CD4-positive, alpha-beta T cell treated with Interleukin-6 at 100 ng/mL for 8 hours (primary cell): ENCODE results near the gene PDE10A.

Experiments
- DNase-seq: peaks from one replicate; pipeline ENCODE4 v3.0.0-alpha.2; 2020; ENCODE audit warnings: mixed read lengths, low spot score

The PDE10A gene

GRCh38 chr6:165655191-165655590 lies 7.8 kb downstream of the PDE10A start:
- DNase-seq: no peak

DNA sequence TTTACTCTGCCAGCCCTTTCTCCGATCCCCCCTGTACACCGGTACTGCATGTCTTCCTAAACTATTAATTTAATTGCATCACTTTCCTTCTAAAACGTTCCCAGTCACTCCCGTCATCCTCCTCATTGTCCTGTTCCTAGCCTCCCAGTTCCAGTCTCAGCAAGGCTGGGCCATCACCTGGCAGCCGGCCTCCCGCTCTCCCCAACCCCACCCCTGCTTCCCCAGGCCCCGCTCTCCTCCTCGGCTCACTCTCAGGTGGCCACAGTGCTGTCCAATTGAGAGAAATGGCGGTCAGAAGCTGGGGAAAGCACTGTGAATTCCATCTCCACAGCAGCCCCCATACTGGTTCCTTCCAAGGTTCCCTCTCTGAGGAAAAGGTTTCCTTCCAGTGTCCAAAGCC lies 8.9 kb downstream of the PDE10A start:
- DNase-seq: no peak

DNA sequence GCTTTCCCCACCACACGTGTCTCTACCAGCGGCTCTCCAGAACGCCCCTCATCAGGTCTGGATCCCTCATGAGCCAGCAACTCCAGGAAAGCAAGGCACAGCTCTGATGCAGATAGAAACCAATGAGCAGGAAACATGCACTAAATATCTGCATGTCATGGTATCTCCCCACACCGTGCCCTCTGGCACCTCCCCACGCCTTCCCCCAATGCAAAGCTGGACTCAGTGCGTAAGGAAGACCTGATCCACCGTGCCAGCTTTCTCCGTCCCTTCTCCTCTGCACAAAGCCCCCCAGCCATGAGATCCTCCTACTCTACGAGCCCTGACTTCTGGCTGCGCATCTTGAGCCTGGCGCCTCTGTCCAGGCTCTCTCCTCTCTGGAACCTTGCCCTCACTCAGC lies 9.4 kb downstream of the PDE10A start:
- no peak for DNase-seq

GRCh38 chr6:165653196-165653595 lies 9.8 kb downstream of the PDE10A start:
- no peak for DNase-seq

GRCh38 chr6:165652766-165653165 lies 10.3 kb downstream of the PDE10A start:
- no peak for DNase-seq

DNA sequence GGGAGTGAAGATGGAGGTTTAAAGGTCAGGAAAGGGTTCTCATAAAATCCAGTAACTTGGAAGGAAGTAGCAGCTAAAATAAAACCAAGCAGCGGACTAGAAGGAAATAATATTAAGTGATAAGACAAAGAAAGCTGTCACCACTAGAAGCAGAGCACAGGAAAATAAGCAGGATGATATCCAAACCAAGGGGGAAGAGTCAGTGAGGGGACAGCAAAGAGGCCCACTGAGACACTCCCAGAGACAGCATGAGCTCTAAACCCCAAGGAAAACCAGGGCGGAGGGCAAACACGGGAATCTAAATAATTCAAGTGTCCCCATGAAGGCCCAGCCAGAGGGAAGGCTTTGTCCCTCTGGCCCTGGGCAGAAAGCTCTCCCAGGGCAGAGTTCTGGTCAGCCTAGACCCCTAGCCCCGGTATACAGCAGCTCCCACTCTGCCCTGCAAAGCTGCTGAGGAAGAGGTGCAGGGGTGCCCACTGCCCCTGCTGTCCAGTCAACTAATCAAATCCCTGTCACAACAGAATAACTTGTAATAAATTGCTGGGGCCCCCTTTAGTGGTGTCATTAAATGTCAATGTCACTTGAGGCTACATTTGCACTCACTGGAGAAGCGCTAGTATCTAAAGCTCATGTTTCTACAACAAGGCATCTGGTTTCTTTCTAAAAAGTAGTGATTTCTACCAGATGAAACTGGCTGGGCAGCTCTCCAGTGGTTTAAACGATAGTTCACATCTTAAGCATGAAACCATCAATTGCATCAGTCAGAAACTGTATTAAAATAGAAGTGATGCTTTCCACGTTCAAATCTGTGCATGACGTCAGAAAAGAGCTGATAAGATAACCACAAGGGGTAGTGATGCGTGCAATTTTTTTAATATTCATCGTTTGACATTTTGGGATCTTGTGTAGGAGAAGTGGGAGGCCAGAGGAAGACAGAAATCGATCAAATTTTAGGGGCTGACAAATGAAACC lies 13.6 kb downstream of the PDE10A start:
- no peak for DNase-seq

- no peak for DNase-seq
Observed at GRCh38 chr6:165647041-165647440, 16.0 kb downstream of the PDE10A start.

GRCh38 chr6:165645919-165646318 lies 17.1 kb downstream of the PDE10A start:
- no peak for DNase-seq

GRCh38 chr6:165644586-165645266 lies 18.3 kb downstream of the PDE10A start:
- DNase-seq: no peak

DNA sequence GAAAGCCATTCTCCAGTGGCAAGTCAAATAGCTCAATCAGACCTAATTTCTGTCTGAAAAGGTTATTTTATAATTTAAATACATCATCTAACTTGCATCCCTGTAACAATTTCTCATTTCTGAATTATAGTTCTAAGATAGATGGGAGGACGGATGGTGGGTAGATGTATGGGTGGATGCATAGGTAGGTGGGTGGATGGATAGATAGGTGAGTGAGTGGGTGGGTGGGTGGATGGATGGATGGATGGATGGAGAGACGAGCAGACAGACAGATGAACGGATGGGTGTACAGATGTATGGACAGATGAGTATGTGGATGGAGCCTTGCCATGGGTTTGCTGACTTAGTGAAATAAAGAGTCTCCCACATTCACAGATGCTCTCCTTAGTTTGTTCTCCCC lies 20.0 kb downstream of the PDE10A start:
- DNase-seq: no peak

DNA sequence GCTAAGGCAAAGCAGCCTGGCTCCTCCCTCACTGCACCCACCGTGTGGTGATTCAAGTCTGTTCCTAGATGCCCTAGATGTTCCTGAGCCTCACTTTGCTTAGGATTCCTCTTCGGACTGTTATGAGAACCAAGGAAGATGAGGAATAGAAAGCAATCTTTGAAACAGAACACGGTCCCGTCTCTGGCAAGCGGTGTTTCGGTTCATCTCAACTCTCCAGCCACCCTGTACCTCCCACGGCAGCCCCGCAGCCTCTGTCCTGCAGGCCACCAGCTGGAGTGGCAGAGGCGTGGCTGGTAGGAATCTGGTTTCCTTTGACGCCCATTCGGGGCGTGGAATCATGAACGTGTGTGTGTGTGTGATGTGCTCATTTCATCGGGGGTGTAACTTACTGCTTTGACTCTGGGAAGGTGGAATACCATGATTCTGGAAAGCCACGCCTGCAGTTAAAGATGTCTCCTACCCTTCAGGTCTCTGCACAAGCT lies 21.3 kb downstream of the PDE10A start:
- no peak for DNase-seq

- no peak for DNase-seq
Observed at GRCh38 chr6:165640806-165641205, 22.2 kb downstream of the PDE10A start.

DNA sequence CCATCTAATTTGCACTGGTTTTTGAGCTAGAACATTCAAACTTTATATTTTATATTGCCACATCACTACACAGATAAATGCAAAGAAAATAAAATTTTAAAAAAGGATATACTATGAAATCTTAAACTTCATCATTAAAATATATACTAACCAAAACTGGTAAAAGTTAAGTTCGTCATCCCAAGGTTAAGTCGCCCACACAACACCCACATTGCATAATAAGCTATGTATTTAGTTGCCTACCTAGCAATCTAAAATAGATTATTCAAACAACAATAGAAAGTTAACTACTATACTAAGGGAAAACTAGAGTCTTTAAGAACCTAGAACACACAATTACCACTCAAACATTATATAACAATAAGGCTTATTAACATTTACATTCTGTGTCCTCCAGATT lies 24.5 kb downstream of the PDE10A start:
- no peak for DNase-seq

DNA sequence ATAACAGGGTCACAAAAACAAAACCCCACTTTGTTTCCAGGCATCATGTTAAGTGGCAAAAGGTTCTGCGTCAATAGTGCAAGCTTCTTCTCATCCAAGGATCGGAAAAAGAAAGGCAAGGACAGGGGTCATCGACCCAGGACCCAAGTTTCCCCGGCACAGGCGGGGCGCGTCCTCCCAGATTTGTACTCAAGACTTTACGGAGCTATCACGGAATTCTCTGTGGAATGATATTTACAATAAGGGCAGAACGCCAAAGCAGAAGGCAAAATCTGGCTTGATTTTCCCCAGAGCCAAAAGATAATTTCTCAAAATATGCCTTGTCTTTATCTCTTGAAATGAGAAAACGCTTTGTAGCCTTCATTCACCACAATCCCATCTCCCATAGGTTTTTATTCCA lies 25.5 kb downstream of the PDE10A start:
- no peak for DNase-seq

- no peak for DNase-seq
Observed at GRCh38 chr6:165636402-165637048, 26.5 kb downstream of the PDE10A start.

DNA sequence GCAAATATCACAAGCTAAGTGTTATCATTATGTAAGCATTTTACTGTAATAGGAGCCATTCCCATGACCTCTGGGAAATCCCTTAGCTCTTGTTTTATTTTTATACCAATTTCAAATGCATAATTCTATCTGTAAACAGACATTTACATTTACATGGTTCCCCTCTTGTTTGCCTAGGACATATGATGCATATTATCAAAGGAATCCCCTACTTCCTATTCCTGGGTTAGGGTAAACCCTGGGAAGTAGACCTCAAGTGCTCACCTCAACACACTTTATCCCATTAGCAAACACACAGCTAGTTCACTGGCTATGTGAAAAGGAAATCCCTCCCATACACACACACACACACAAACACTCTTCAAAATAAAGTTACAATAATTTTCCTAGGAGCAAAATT lies 27.1 kb downstream of the PDE10A start:
- no peak for DNase-seq

DNA sequence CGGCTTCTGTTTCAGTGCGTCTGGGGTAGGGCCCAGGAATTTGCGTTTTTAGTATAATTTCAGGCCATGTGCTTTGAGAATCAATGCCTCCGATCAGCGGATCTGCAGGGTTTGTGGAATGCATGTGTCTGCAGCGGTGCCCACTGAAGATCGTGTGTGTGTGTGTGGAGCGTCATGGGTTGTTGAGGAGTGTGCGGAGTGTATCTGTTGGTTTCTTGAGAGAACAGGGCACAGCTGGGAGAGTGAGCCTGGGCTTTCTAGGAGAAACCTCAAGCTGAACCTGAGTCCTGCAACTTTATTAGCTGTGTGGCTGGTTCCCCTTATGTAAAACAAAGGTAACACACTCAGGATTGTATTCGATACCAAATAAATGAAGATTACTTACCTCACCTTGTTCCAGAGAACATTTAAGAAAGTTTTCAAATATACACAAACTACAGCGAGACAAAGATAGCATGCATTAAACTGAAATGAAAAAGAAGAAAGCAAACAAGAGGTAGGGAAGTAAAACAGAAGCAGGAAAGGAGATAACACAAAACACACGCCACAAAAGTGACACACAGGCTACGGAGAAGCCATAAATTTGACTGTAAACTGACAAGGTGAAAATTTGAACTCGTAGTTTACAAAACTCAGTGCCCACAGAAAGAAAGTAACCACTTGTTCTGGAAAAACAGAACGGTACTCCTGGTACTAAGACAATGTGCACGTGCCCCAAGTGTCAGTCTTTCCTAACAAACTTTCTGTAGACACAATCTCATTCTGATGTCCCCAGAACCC lies 28.8 kb downstream of the PDE10A start:
- no peak for DNase-seq

- DNase-seq: no peak
Observed at GRCh38 chr6:165632194-165632593, 30.8 kb downstream of the PDE10A start.

- no peak for DNase-seq
Observed at GRCh38 chr6:165630544-165630953, 32.5 kb downstream of the PDE10A start.

DNA sequence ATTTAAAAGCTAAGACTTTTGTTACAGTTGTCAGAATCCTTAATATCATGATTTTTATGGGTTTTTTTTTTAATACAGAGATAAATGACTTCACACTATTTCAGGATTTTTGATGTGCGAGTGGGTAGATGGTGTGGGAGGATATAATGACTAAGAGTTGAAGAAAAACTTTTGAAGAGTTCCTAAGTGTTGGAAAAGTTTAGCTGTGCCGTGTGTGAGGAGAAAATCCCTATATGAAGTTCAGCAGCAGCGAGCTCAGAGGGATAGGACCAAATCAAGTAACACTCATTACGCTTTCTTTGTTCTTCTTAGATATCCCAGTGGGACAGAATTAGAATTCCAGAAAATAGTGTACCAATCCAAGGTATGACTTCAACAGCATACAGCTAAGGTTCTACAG lies 34.1 kb downstream of the PDE10A start:
- no peak for DNase-seq

DNA sequence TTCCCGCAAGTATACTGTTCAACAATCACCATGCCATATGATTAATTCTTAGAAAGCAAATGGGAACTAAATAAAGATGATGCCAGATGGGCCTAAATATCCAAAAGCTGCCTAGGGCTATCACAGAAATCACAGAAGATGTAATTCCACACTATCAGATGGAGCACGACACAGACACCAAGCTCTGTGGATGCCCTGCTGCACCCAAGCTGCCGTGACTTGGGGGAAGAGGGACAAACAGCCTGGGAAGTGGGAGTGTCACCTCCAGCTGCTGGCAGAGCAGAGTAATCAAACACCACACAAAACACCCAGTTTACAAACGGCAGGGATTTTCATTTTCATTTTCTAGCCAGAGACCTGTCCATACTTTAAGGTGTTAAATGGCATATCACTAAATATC lies 35.7 kb downstream of the PDE10A start:
- no peak for DNase-seq

GRCh38 chr6:165626711-165627110 lies 36.3 kb downstream of the PDE10A start:
- DNase-seq: no peak
